GM21528 (cell line): ENCODE results near the gene AADAT.
A peak's percentile ranks its signal among the peaks of the same experiment; 100 is the strongest.

ENCODE experiments used
- ATAC-seq: cut with Tn5 transposase; IDR thresholded peaks from one replicate; pipeline ENCODE4 v1.9.1; 2021; ENCODE audit warnings: mild to moderate bottlenecking, moderate library complexity; ENCODE audit not compliant: unreplicated experiment, low FRiP score

The AADAT gene

GRCh38 chr4:170037481-170037880, 52.3 kb downstream of the AADAT start:
- ATAC-seq: no peak

DNA sequence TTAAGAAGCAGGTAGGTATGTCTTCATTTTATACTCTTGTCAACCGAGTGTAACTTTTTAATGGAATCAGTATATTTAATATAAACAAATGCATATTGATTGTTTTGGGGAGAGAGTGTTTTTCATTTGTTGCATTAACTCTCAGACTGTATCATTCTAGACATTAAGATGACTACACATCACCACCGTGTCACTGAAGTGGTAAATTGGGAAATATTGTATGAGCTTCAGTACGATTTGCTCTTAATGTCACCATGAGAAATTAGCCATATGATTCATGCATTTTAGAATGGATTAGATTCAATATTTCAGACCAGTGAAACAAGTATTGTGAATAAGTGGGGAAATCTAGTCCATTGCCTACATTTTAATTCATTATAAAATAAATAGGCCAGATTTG, 53.9 kb downstream of the AADAT start:
- no peak for ATAC-seq

GRCh38 chr4:170035231-170035630, 54.5 kb downstream of the AADAT start:
- no peak for ATAC-seq

GRCh38 chr4:170033999-170034398, 55.8 kb downstream of the AADAT start:
- no peak for ATAC-seq

DNA sequence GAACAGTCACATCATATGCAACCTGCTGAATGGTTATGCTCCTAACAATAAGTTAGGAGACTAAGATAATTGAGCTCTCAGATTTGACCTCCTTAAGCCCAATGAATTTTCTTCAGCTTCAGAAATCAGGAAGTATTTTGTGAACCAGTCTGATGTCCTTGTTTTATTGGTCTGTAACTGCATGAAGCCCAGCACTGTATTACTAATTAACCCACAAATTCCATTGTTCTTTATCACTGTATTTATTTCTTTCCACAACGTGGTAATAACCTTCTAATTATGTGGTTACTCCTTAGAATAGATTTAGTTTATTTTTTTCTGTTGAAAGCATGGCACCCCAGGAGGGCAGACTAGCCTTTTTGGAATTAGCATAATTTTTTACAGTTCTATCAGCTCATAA, 59.6 kb downstream of the AADAT start:
- no peak for ATAC-seq

DNA sequence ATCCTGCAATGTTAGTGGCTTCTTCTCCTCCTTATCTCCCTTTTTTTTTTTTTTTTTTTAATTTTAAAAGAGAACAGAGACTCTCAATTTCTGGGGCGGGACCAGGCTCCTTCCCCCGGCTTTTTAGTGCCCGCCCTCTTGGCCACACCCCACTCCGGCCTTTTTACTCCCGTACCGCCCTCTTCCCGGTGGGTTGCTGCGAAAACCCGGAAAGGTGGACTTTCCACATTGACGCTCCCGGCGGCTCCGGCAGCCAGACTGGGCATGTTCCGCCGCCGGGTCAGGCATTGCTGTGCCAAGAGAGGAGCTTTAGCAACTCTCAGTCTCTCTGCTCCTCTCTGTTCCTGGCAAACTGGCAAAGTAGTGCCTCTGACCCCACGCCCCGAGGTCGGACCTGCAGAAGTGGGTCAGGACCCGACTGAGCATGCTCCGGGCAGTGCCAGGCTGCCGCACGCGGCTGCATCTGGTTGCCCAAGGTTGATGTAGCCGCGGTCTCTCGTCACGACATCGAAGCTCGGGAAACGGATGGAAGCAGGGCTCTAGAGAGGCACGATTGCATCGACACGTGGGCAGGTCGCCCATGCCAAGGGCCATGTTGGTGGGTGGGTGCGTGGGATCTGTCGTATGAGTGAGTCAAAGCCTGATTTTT, 62.5 kb downstream of the AADAT start:
- ATAC-seq: peak; percentile 77

- ATAC-seq: peak; percentile 89
These were observed 63.3 kb downstream of the AADAT start, which contains the start of gene MFAP3L for GRCh38 chr4:170026253-170027021. Gene MFAP3L, minus strand, starts transcription at chr4:170026395. Its CDS starts 20,518 bp downstream, at chr4:170005877.

GRCh38 chr4:170025523-170026252, 64.1 kb downstream of the AADAT start:
- ATAC-seq: no peak

DNA sequence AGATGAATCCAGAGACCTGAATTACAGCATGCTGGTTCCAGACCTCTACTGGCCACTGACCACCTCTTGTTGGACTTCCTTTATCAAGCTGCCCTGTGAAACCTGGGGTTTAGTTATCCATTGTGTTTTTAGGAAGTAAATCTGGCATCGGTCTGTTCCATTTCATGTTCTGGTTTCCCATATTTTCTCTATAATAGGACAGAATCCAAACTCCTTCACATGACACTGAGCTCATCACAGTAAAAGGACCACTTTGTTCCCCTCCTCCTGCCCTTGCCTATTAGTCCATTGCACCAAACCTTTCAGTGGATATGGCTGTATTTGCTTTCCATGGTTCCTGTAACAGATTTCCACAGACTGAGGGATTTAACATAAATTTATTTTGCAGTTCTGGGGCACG, 67.5 kb downstream of the AADAT start:
- no peak for ATAC-seq

GRCh38 chr4:170017252-170017651, 72.5 kb downstream of the AADAT start:
- no peak for ATAC-seq

DNA sequence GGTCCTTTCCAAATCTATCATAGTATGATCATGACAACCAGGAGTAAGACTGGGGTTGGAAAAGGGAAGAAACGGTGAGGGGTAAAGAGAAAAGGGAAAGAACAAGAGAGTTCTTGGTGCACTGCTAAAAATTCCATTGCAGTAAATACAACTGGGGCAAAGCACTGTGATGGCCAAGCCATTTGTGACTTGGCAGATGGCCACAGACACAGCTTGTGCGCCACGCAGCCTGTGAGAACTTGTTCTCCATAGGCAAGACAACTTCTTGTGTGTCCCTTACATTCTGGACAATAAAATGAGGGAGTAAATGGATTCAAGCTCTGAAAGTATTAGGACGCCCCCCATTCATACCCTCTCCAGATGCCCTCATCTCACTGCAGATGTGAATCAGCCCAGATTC, 74.5 kb downstream of the AADAT start:
- no peak for ATAC-seq

GRCh38 chr4:170014359-170015011, 75.3 kb downstream of the AADAT start:
- ATAC-seq: no peak

- no peak for ATAC-seq
These were observed 77.2 kb downstream of the AADAT start for GRCh38 chr4:170012629-170012958.

- no peak for ATAC-seq
These were observed 77.7 kb downstream of the AADAT start for GRCh38 chr4:170011921-170012628.
